Measurements from ENCODE around the gene TMEM244.

DNA sequence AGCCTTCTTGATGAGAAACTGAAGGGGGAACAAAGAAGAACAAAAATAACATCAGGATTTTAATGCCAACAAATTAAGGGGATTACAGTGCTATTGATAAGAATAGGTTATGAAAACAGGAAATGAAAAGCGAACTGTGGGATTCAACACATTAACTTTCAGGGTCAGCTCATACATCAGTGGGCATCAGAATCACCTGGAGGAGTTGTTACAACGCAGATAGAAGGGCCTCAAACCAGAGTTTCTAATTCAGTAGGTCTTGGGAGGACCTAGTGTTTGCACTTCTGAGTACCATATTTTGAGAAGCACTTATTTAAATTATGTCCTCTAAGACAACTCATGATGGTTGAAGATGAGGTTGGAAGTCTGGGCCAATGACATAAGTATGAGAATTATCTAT is 5.6 kb upstream of the TMEM244 start:
- TF ChIP-seq CTCF (IDR thresholded peaks at IDR 0.05; ENCODE audit: borderline replicate concordance, extremely low read depth, low read length, poor library complexity, severe bottlenecking) (no peak), EZH2 (IDR thresholded peaks at IDR 0.05; ENCODE audit: borderline replicate concordance, low read depth, low read length, severe bottlenecking) (no peak)
